Measurements from ENCODE around the gene TGM6. TPM values are rescaled to one million over a fixed set of nuclear protein-coding genes. Genes with fewer than 3 reads are reported as not detected.

The TGM6 gene
- total and polyA plus RNA-seq, 9 of the 15 experiments (the other 6 are each of a cell fraction or from before 2014, with no cell fraction given) = not detected

GRCh38 chr20:2470423-2471193 is 89.9 kb downstream of the TGM6 start, which contains the start of gene SNRPB (continued):
- TF ChIP-seq RBM22 (IDR thresholded peaks at IDR 0.05; ENCODE audit: low read depth, low read length, poor library complexity, severe bottlenecking) = peak; percentile 83
- TF ChIP-seq RUNX1 (IDR thresholded peaks at IDR 0.05; ENCODE audit: low read depth) = no peak
- TF ChIP-seq RCOR1 (IDR thresholded peaks at IDR 0.05; ENCODE audit: borderline replicate concordance in 1 of 2, low read depth in 2 of 2, low read length in 2 of 2) = peak in 1 of 2 experiments; percentile 43; a peak in 1 of 4 replicates
- peak; percentile 23 for TF ChIP-seq HDAC3 (IDR thresholded peaks at IDR 0.05; ENCODE audit: borderline replicate concordance, partially characterized antibody)
- TF ChIP-seq ZNF263 (CRISPR knock-in tag; IDR thresholded peaks at IDR 0.05; ENCODE audit: borderline replicate concordance) = no peak
- peak in 1 of 2 experiments; percentile 97; a peak in 2 of 4 replicates for TF ChIP-seq KDM4B (IDR thresholded peaks at IDR 0.05; ENCODE audit: borderline replicate concordance in 2 of 2, low read depth in 1 of 2)
- peak; percentile 86 for TF ChIP-seq MYC (IDR thresholded peaks at IDR 0.05; ENCODE audit: low read depth, low read length)
- peak; percentile 91 for TF ChIP-seq MYC (CRISPR knock-in tag; IDR thresholded peaks at IDR 0.05; ENCODE audit: borderline replicate concordance, low read depth)
- TF ChIP-seq FOXJ3 (CRISPR knock-in tag; IDR thresholded peaks at IDR 0.05) = no peak
- TF ChIP-seq ADNP (tag; IDR thresholded peaks at IDR 0.05) = no peak
- no peak for TF ChIP-seq RNF219 (CRISPR knock-in tag; IDR thresholded peaks at IDR 0.05)
- TF ChIP-seq MEIS2 (IDR thresholded peaks at IDR 0.05; ENCODE audit: partially characterized antibody) = peak; percentile 39
- TF ChIP-seq ZZZ3 (IDR thresholded peaks at IDR 0.05) = peak; percentile 100
- TF ChIP-seq CC2D1A (IDR thresholded peaks at IDR 0.05) = peak; percentile 54; the same call in 1 of the 2 replicates
- peak; percentile 62 for TF ChIP-seq GTF2B (IDR thresholded peaks at IDR 0.05; ENCODE audit: extremely low read depth, insufficient read length)
- TF ChIP-seq HDAC1 (IDR thresholded peaks at IDR 0.05) = peak in 1 of 2 experiments; percentile 28; a peak in 2 of 4 replicates
- TF ChIP-seq ZNF384 (IDR thresholded peaks at IDR 0.05; ENCODE audit: low read depth, low read length) = peak; percentile 47; the same call in 1 of the 2 replicates
- TF ChIP-seq NR2C2 (CRISPR knock-in tag; IDR thresholded peaks at IDR 0.05) = peak; percentile 60; the same call in 1 of the 2 replicates
- TF ChIP-seq NR2C2 (tag; IDR thresholded peaks at IDR 0.05) = peak; percentile 74; the same call in 1 of the 2 replicates
- no peak for TF ChIP-seq SMARCE1 (IDR thresholded peaks at IDR 0.05)

All from K562 (cell line).